H1 (cell line): Measurements from ENCODE around the gene TM9SF3. TPM values are rescaled to one million over a fixed set of nuclear protein-coding genes. Genes with fewer than 3 reads are reported as not detected.

ENCODE experiments used
- ATF2 ChIP-seq: IDR thresholded peaks from 2 replicates; pipeline ENCODE4 v1.6.1; 2012; ENCODE audit warnings: low read length, inconsistent platforms
- CREB1 ChIP-seq: IDR thresholded peaks from 2 replicates; pipeline ENCODE4 v1.6.1; 2012; ENCODE audit warnings: inconsistent platforms
- E2F6 ChIP-seq: IDR thresholded peaks from 2 replicates; pipeline ENCODE4 v1.6.1; 2012; ENCODE audit warnings: inconsistent platforms
- EP300 ChIP-seq, 2 experiments: IDR thresholded peaks; 1 replicate in 1 of 2; 2 replicates in 1 of 2; pipeline ENCODE4 v1.6.1; 2011 to 2012; ENCODE audit warnings: low read depth in 2 of 2, low read length in 2 of 2, mild to moderate bottlenecking in 2 of 2, borderline replicate concordance in 1 of 2, inconsistent platforms in 1 of 2, moderate library complexity in 1 of 2
- KDM4A ChIP-seq: IDR thresholded peaks from one replicate; pipeline ENCODE4 v1.7.1; 2012; ENCODE audit warnings: low read depth, mild to moderate bottlenecking, moderate library complexity, low read length, inconsistent platforms; ENCODE audit not compliant: severe bottlenecking
- POLR2A ChIP-seq, 2 experiments: IDR thresholded peaks; 1 replicate in 1 of 2; 2 replicates in 1 of 2; pipeline ENCODE4 v1.6.1; 2011; ENCODE audit warnings: low read depth in 2 of 2, low read length in 2 of 2, mild to moderate bottlenecking in 2 of 2; ENCODE audit errors: control extremely low read depth in 1 of 2
- POLR2AphosphoS5 ChIP-seq: IDR thresholded peaks from 2 replicates; pipeline ENCODE4 v1.6.1; 2011; ENCODE audit warnings: low read depth, low read length
- RAD21 ChIP-seq, 2 experiments: IDR thresholded peaks in 1 of 2; conservative IDR thresholded peaks in 1 of 2; 2 replicates each; pipeline ENCODE4 v1.6.1; 2011; ENCODE audit warnings: low read depth in 2 of 2, low read length in 2 of 2, improper control_type of control experiment in 1 of 2, inconsistent platforms in 1 of 2, mild to moderate bottlenecking in 1 of 2, moderate library complexity in 1 of 2
- SP2 ChIP-seq: IDR thresholded peaks from 2 replicates; pipeline ENCODE4 v1.6.1; 2012; ENCODE audit warnings: mild to moderate bottlenecking, low read length, inconsistent platforms
- SP4 ChIP-seq: IDR thresholded peaks from 2 replicates; pipeline ENCODE4 v1.6.1; 2012; ENCODE audit warnings: low read length, inconsistent platforms
- TAF1 ChIP-seq: IDR thresholded peaks from 2 replicates; pipeline ENCODE4 v1.6.1; 2011; ENCODE audit warnings: mild to moderate bottlenecking, low read depth, low read length
- TBP ChIP-seq: IDR thresholded peaks from 2 replicates; pipeline ENCODE4 v1.6.1; 2011; ENCODE audit warnings: low read depth, low read length, improper control_type of control experiment
- USF2 ChIP-seq: IDR thresholded peaks from 2 replicates; pipeline ENCODE4 v1.6.1; 2011; ENCODE audit warnings: low read length, improper control_type of control experiment
- polyA plus RNA-seq, 7 experiments: library from polyadenylated mRNA; depleted of rRNA in 3 of 7; stranded (reverse) in 5 of 7; unstranded in 2 of 7; fragments of >200 nt in 5 of 7; fragments of 200-250 nt in 2 of 7; gene quantifications; 1 replicate in 5 of 7; 2 replicates in 1 of 7; 4 replicates in 1 of 7; pipeline versions ENCODE4 v1.2.1 to v1.2.3, GENCODE V29; 2011 to 2013; ENCODE audit warnings: missing spikeins in 2 of 7, mixed read lengths in 2 of 7
- total RNA-seq: library from RNA; stranded (reverse); fragmentation: NEBNext Ultra II Directional; extraction: Animal tissue kit (Norgen Biotek cat#: 25700); gene quantifications from 2 replicates; pipeline ENCODE4 v1.2.1, GENCODE V29; 2021

TM9SF3 gene
- total and polyA plus RNA-seq, 2 of the 8 experiments (the other 6 are each of a cell fraction or from before 2014, with no cell fraction given): 123 to 127 TPM

GRCh38 chr10:96513698-96514561 is 72.9 kb downstream of the TM9SF3 start, which contains the start of gene TLL2 (continued):
- TF ChIP-seq RAD21 (IDR thresholded peaks at IDR 0.05 in 1 of 2, conservative IDR thresholded peaks at IDR 0.05 in 1 of 2; ENCODE audit: low read depth in 2 of 2, low read length in 2 of 2) (peak; percentile 50 to 68), SP4 (no peak), SP2 (no peak), ATF2 (no peak), POLR2A (IDR thresholded peaks at IDR 0.05; ENCODE audit: control extremely low read depth in 1 of 2, low read depth in 2 of 2, low read length in 2 of 2) (peak in 1 of 2 experiments; percentile 60; a peak in 1 of 3 replicates), TAF1 (peak; percentile 71), USF2 (no peak), POLR2AphosphoS5 (peak; percentile 30; the same call in 1 of the 2 replicates), EP300 (IDR thresholded peaks at IDR 0.05; ENCODE audit: borderline replicate concordance in 1 of 2, low read depth in 2 of 2, low read length in 2 of 2) (peak in 1 of 2 experiments; percentile 66; a peak in 1 of 3 replicates), E2F6 (peak; percentile 89), KDM4A (peak; percentile 30), TBP (peak; percentile 68; the same call in 1 of the 2 replicates), CREB1 (no peak)
